Keratinocyte (primary cell): Measurements from ENCODE around the gene PSMB7.

Experiments used
- EZH2 ChIP-seq: IDR thresholded peaks from one replicate; pipeline ENCODE4 v1.6.1; 2012; ENCODE audit warnings: inconsistent platforms, mild to moderate bottlenecking, low read length, moderate library complexity
- TF ChIP-seq, protein P1 (sequence below), 3 experiments: IDR thresholded peaks in 1 of 3; conservative IDR thresholded peaks in 1 of 3; optimal IDR thresholded peaks in 1 of 3; 2 replicates in 2 of 3; 3 replicates in 1 of 3; pipeline versions ENCODE3 to v1.5.1; 2011; ENCODE audit warnings: low read length in 3 of 3, mild to moderate bottlenecking in 3 of 3, moderate library complexity in 2 of 3, control low read depth in 1 of 3, inconsistent platforms in 1 of 3; ENCODE audit not compliant: insufficient read depth in 2 of 3; ENCODE audit errors: extremely low read depth in 1 of 3

GRCh38 chr9:124355941-124356744, 59.1 kb downstream of the PSMB7 start:
- TF ChIP-seq, protein P1, sequence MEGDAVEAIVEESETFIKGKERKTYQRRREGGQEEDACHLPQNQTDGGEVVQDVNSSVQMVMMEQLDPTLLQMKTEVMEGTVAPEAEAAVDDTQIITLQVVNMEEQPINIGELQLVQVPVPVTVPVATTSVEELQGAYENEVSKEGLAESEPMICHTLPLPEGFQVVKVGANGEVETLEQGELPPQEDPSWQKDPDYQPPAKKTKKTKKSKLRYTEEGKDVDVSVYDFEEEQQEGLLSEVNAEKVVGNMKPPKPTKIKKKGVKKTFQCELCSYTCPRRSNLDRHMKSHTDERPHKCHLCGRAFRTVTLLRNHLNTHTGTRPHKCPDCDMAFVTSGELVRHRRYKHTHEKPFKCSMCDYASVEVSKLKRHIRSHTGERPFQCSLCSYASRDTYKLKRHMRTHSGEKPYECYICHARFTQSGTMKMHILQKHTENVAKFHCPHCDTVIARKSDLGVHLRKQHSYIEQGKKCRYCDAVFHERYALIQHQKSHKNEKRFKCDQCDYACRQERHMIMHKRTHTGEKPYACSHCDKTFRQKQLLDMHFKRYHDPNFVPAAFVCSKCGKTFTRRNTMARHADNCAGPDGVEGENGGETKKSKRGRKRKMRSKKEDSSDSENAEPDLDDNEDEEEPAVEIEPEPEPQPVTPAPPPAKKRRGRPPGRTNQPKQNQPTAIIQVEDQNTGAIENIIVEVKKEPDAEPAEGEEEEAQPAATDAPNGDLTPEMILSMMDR (optimal IDR thresholded peaks at IDR 0.05 in 1 of 3, IDR thresholded peaks at IDR 0.05 in 1 of 3, conservative IDR thresholded peaks at IDR 0.05 in 1 of 3; ENCODE audit: extremely low read depth in 1 of 3, insufficient read depth in 2 of 3, low read length in 3 of 3): no peak
- no peak for TF ChIP-seq EZH2
